GM18511 (cell line): Measurements from ENCODE around the gene PTPN4.
"Not testable (repeated sequence)": the region's sequence is repeated elsewhere in the genome, so short reads cannot be mapped to it uniquely, and the experiment has no call there.

Experiments
- ATAC-seq: cut with Tn5 transposase; IDR thresholded peaks from one replicate; pipeline ENCODE4 v1.9.1; 2021; ENCODE audit warnings: mild to moderate bottlenecking, moderate library complexity; ENCODE audit not compliant: unreplicated experiment

PTPN4 gene

DNA sequence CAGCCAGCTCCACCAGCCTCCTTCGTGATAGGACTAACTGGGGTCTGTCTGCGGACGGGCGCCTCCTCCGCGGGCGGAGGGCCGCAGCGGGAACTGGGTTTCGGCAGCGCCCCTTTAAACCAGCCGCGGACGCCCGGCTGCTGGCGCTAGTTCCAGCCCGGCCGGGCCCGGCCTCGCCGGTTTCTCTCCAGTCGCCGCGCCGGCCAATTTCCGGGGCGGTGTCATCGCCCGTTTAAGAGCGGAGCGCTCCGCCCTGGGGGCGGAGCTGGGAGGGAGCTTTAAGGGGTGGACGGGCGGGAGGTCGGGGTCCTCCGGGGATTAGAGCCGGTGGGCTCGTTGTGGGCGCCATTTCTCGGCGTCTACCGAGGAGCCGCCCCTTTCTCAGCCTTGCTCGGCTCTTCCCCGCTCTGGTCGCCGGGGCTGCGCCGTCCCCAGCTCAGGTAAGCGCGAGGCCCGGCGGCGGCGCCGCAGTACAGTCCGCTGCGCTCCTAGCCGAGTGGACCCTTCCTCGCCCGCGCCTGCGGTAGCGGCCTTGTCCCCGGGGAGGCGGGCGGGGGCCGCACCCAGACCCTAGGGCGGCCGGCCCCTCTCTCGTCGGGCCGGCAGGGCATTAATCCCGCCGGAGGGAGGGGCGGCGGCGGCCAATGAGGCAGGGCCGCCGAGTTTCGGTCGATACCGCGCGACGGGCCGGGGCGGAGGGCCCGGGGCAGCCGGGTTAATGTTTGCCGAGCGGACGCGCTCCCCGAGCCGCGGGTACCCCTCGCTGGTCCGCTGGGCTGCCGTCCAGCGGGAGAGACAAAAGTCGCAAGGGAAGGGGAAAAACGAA lies 253.3 kb downstream of the PTPN4 start, which contains the start of gene EPB41L5:
Gene EPB41L5, plus strand, starts transcription at position 307 of the 826 bp plus-strand sequence. CDS start 6,008 bp downstream, outside the sequence.
- ATAC-seq, result peak; percentile 91

DNA sequence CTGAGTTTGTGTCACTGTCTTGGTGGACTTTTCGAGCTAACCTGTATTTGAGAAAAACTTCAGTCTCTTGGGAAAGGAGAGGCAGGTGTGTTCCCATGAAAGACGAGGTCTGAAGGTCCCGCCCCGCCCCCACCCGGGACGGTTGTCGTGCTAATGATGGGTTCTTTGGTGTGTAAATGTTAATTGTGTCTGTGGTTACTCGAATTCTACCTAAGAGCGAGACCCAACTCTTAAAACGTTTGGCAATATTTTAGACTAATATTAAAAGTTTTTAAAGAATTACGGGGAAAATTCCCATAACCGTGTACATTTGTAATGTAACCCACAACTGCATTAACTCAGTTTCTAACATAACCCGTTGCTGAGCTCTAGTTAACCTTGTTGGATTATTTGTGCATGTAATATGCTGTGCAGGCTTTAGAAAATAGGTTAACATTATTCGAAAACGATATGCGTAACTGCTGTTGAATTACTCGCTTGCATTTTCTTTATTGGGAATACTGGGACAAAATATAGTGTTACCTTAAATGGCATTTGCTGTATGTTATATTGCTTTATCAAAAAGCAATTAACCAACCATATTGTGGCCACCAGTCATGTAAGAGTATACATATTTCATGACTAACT lies 254.0 kb downstream of the PTPN4 start:
- no peak for ATAC-seq

DNA sequence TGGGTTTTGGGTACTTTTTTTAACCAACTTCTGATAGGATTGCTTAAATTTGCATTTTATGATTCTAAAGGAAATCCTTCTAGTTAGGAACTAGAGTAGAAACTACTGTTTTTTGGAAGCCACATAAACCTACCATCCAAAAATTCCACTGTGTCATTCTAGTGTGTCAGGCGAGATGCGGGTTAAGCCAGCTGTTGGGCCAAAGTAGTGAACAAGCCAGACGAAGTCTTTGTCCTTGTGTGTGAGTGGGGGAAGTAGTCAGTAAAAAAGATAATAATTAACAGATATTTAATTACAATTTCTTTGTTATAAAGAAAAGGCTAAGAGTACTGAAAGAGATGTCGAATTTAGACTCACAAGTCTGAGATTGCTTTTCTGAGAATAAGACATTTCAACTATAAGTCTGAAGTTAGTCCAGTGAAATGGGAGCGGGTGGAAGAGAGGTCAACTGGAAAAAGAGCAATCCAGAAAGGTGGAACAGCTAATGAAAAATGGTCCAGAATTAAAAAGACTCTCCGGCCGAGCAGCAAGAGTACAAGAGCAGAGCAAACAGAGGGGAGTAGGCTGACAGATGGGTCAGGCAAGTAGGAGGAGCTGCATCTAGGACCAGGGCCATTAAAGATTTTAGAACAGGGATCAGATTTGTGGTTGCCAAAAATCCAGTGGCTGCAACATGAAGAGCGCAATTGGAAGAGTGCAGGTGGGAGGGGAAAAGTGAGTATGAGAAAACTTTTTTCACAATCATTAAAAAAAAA lies 254.7 kb downstream of the PTPN4 start:
- ATAC-seq, result no peak

DNA sequence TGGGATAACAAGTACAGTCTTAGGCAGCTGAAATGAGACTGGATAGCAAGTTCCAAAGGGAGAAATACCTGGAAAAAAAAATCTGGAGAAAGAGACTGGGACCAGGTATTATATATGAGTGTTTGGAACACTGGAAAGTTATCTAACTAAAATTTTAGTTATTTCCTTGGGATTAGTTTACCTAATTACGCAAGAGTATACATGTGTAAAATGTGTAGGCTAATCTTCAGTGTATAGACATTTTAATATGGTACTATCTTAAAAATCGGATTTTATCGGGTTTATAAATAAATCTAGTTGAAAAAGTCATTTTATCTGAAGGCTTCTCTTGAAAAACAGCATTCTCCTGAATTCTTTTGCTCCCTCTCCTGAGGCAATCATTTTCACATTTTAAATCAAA lies 257.1 kb downstream of the PTPN4 start:
- ATAC-seq, result no peak

DNA sequence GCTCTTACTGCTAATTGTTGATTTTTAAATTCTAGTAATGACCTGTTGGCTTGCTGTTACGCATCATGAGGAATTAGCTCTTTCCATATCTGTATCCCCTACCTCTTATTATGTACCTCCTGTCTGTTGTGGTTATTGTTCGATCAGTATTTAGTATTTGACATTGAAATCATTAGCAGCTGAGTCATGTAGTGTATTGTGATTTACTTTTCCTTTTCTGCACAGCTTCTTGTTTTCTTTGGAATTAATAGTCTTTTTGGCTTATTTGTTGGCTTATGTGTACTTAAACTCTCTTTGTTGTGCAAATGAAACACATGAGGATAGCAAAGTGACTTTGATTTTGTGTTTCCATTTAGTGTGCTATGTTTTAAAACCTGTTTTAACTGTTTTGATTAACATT lies 257.5 kb downstream of the PTPN4 start:
- ATAC-seq, result no peak

DNA sequence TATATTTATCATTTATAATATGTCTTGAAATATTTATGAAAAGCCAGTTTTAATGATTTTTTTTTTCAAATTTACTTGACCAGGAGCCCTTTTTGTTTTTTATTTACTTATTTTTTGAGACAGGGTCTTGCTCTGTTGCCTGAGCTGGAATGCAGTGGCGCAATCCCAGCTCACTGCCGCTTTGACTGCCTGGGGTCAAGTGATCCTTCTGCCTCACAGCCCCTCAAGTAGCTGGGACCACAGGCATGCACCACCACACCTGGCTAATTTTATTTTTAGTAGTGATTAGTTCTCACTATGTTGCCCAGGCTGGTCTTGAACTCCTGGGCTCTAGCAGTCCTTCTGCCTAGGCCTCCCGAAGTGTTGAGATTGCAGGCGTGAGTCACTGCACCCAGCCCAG lies 258.8 kb downstream of the PTPN4 start:
- no peak for ATAC-seq

DNA sequence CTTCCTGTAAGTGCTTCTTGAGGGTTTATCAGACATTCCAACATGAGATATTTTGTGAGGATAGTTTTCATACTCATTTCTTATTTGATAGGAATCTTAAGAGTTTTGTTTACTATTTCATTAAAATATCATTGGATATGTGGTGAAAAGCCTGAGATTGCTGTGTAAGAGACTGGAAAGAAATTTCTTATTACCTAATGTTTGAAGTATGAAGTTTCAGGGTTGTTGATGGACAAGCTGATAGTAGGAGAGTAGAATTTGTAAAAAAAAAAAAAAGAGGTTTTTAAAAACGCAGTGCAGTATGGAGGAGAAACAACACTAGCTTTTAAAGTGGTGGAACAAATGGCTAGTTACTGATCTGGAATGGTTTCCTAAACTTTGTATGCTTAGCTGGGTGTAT lies 260.8 kb downstream of the PTPN4 start:
- ATAC-seq, result no peak

DNA sequence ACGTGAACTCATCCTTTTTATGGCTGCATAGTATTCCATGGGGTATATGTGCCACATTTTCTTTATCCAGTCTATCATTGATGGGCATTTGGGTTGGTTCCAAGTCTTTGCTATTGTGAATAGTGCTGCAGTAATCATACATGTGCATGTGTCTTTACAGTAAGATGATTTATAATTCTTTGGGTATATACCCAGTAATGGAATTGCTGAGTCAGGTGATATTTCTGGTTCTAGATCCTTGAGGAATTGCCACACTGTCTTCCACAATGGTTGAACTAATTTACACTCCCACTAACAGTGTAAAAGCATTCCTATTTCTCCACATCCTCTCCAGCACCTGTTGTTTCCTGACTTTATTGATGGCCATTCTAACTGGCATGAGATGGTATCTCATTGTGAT lies 262.8 kb downstream of the PTPN4 start:
- ATAC-seq, result not testable (repeated sequence)

DNA sequence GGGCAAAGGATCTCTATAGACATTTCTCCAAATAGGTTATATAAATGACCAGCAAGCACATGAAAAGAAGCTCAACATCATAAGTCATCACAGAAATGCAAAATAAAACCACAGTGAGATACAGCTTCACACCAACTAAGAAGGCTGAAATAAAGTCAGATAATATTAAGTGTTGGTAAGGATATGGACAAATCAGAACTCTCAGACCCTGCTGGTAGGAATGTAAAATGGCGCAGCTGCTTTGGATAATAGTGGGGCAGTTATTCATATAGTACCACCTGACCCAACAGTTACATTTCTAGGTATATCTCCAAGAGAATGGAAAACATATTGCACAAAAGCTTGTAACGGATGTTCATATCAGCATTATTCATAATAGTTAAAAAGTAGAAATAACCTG lies 267.2 kb downstream of the PTPN4 start:
- no peak for ATAC-seq

DNA sequence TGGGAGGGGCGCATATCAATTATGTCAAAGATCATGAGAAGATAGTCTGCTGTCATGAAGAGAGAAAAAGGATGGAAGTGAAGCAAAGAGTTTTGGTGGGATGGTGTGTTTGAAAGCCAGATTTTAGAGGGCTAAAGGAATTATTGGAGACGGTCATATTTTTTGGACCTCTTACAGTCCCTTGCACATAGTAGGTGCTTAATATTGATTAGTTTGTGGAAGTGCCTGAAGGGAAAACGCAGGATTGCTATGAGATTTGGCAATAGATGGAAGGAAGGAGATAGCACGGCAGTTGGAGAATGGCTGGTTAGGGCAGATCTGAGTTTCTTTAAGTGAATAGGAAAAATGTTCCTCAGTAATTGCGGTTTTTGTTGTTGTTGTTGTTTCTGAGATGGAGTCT lies 269.1 kb downstream of the PTPN4 start:
- ATAC-seq, result no peak

DNA sequence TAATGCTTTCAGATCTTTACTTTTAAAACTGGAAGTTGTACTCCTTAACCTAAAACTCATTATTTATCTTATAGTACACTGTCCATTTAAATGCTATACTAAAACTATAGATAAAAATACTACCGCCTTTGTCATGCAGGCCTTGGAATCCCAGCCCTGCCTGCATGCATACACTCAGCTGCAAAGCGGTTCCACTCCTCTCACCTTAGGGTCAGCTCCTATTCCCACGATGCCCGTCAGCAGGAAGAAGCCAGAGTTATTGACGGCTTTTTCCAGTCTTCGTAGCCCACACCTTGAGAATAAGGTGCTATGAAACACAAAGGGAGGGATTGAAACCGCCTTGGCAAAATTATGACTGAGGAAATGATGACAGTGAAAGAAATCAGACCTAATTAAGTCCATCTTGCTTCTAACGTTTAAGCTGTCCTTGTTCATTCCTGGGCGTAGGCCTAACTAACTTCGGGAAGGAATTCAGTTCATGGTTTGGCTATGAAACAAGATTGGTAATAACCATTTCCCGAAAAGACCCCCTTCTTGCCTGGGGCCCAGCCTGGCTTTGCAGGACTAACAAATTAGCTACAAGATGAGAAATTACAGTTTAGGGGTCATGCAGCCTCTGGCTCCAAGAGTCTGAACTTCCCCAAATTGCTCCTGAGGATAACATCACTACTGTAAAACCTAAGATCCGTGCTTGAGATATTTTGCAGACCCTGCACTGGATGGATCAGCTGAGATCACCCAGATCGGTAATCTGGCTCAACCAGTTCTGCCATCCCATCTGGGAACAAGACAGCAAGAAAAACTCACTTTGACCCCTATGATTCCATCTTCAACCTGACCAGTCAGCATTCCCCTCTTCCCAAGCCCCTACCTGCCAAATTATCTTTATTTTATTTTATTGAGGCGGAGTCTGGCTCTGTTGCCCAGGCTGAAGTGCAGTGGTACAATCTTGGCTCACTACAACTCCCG lies 270.2 kb downstream of the PTPN4 start:
- no peak for ATAC-seq

DNA sequence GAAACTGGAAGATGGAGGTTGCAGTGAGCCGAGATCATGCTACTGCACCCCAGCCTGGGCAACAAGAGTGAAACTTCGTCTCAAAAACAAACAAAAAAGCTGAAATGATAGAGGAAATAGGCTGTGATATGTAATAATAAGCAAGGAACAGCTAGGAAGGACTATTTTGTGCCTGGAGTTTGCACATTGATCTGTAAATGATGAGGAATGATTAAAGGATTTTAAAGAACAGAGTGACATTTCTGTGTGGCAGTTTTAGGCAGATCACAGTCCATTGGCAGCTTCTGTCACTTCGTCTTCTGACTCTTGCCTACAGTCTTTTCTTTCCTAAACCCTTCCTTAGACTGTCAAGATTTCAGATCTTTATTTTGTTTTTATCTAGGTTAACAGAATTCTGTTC lies 272.6 kb downstream of the PTPN4 start:
- no peak for ATAC-seq
